HepG2 (cell line): ENCODE results near the gene KCNJ6. TPM values are rescaled to one million over a fixed set of nuclear protein-coding genes. Genes with fewer than 3 reads are reported as not detected.

Experiments
- ATAC-seq: fragments of 200-7000 bp; cut with Tn5 transposase; 3 replicates; pipeline ENCODE4 v1.9.1; 2020; ENCODE audit warnings: mild to moderate bottlenecking, moderate library complexity
- BruUV-seq: library from RNA; stranded (reverse); fragments of 400-500 nt; replicated peaks from 2 replicates; lab custom pipeline; 2021; lab: Mats Ljungman, UMichigan
- CTCF ChIA-PET: fragments of 300-600 bp; formaldehyde crosslinking; extraction: SDS; loops from one replicate; lab custom pipeline; 2021; ENCODE audit warnings: low total read pairs, inconsistent platforms, low intra/inter-chr PET ratio; lab: Yijun Ruan, JAX
- POLR2A ChIA-PET: fragments of 350-600 bp; sonication (Branson Sonifier 250); formaldehyde crosslinking; loops from one replicate; lab custom pipeline; 2020; ENCODE audit warnings: antibody characterized with exemption, inconsistent platforms; lab: Yijun Ruan, JAX
- DNase-seq: peaks from one replicate; pipeline ENCODE4 v3.0.0-alpha.2; 2015; ENCODE audit warnings: low spot score
- FAIRE-seq: peaks from 3 replicates; lab custom pipeline; 2011; peaks lifted over from hg19 to GRCh38; lab: Jason Lieb, UNC
- H2AFZ ChIP-seq: one replicate; pipeline ENCODE4 v1.6.1; 2011; ENCODE audit warnings: low read length, inconsistent platforms
- H3K27ac ChIP-seq: fragments of 300-600 bp; 3 replicates; pipeline ENCODE4 v1.8.0; 2011; ENCODE audit warnings: mixed run types, mild to moderate bottlenecking, mixed read lengths, low read length, inconsistent platforms; ENCODE audit not compliant: insufficient read depth; ENCODE audit errors: extremely low read length
- H3K27me3 ChIP-seq, 2 experiments: fragments of 200-600 bp in 1 of 2; 2 replicates in 1 of 2; 3 replicates in 1 of 2; pipeline versions ENCODE4 v1.6.0 to v1.8.0; 2011; ENCODE audit warnings: low read length in 2 of 2, mild to moderate bottlenecking in 2 of 2, moderate library complexity in 2 of 2, inconsistent platforms in 1 of 2; ENCODE audit not compliant: insufficient read depth in 2 of 2, control insufficient read depth in 1 of 2
- H3K36me3 ChIP-seq, 2 experiments: fragments of 200-600 bp in 1 of 2; replicated peaks in 1 of 2; 2 replicates in 1 of 2; 3 replicates in 1 of 2; pipeline versions ENCODE4 v1.5.1 to v1.8.0; 2011; ENCODE audit warnings: low read length in 2 of 2, inconsistent platforms in 1 of 2; ENCODE audit not compliant: insufficient read depth in 2 of 2, control insufficient read depth in 1 of 2
- H3K4me1 ChIP-seq: 2 replicates; pipeline ENCODE4 v1.5.1; 2012; ENCODE audit warnings: low read length, inconsistent platforms; ENCODE audit not compliant: insufficient read depth
- H3K4me2 ChIP-seq: 2 replicates; pipeline ENCODE4 v1.6.0; 2011; ENCODE audit warnings: low read depth, low read length, inconsistent platforms
- H3K4me3 ChIP-seq, 3 experiments: fragments of 200-600 bp in 1 of 3; sonication (generic), shearing (Covaris generic) in 1 of 3; replicated peaks in 1 of 3; 2 replicates each; pipeline ENCODE4 v1.5.1; 2011 to 2016; ENCODE audit warnings: low read length in 3 of 3, inconsistent platforms in 2 of 3, low read depth in 2 of 3, mild to moderate bottlenecking in 2 of 3, control low read depth in 1 of 3, mixed read lengths in 1 of 3; ENCODE audit not compliant: insufficient read depth in 1 of 3
- H3K79me2 ChIP-seq: one replicate; pipeline ENCODE4 v1.6.1; 2011; ENCODE audit warnings: low read length, inconsistent platforms; ENCODE audit not compliant: insufficient read depth
- H3K9ac ChIP-seq: 2 replicates; pipeline ENCODE4 v1.6.0; 2011; ENCODE audit warnings: mild to moderate bottlenecking, low read depth, low read length, inconsistent platforms; ENCODE audit not compliant: insufficient read depth
- H3K9me3 ChIP-seq: 2 replicates; pipeline ENCODE4 v1.5.1; 2012; ENCODE audit warnings: mild to moderate bottlenecking, low read length
- H4K20me1 ChIP-seq: 2 replicates; pipeline ENCODE4 v1.6.0; 2011; ENCODE audit warnings: inconsistent platforms, mild to moderate bottlenecking, low read length, moderate library complexity; ENCODE audit not compliant: insufficient read depth
- ARID5B ChIP-seq: IDR thresholded peaks from 2 replicates; pipeline ENCODE4 v1.4.0; 2020; ENCODE audit warnings: mild to moderate bottlenecking, missing genetic modification reagents
- CREB1 ChIP-seq, 2 experiments: fragments of 450-650 bp in 1 of 2; IDR thresholded peaks; 2 replicates each; pipeline ENCODE4 v1.6.1; 2016 to 2017; ENCODE audit warnings: control low read depth in 1 of 2, mild to moderate bottlenecking in 1 of 2, missing compliant biosample characterization in 1 of 2, missing genetic modification characterization in 1 of 2
- FOXK1 ChIP-seq: sonication (generic); formaldehyde crosslinking; IDR thresholded peaks from 2 replicates; pipeline ENCODE4 v1.4.0; 2020; ENCODE audit warnings: low read depth, missing genetic modification reagents, borderline replicate concordance
- FOXK2 ChIP-seq: fragments of 450-650 bp; IDR thresholded peaks from 2 replicates; pipeline ENCODE4 v1.6.1; 2016
- GMEB2 ChIP-seq: IDR thresholded peaks from 2 replicates; pipeline ENCODE4 v1.6.1; 2016; ENCODE audit warnings: missing biosample characterization, missing genetic modification reagents, low read depth
- GZF1 ChIP-seq: sonication (generic); formaldehyde crosslinking; IDR thresholded peaks from 2 replicates; pipeline ENCODE4 v1.5.1; 2020; ENCODE audit warnings: mild to moderate bottlenecking, missing genetic modification reagents
- HDAC1 ChIP-seq: sonication (generic); formaldehyde crosslinking; IDR thresholded peaks from 2 replicates; pipeline ENCODE4 v1.5.1; 2020; ENCODE audit warnings: mild to moderate bottlenecking, missing genetic modification reagents
- HOXA9 ChIP-seq: sonication (generic); formaldehyde crosslinking; IDR thresholded peaks from 2 replicates; pipeline ENCODE4 v1.8.1; 2022; ENCODE audit warnings: missing genetic modification reagents, mild to moderate bottlenecking, moderate library complexity, borderline replicate concordance
- MED8 ChIP-seq: sonication (generic); formaldehyde crosslinking; IDR thresholded peaks from 2 replicates; pipeline ENCODE4 v1.8.1; 2023; ENCODE audit warnings: mild to moderate bottlenecking, missing genetic modification reagents; ENCODE audit not compliant: insufficient replicate concordance
- NR1H2 ChIP-seq: sonication (generic); formaldehyde crosslinking; IDR thresholded peaks from 2 replicates; pipeline ENCODE4 v1.8.1; 2022; ENCODE audit warnings: low read depth, missing genetic modification reagents, borderline replicate concordance
- ONECUT2 ChIP-seq: sonication (generic); formaldehyde crosslinking; IDR thresholded peaks from 2 replicates; pipeline ENCODE4 v1.4.0; 2020; ENCODE audit warnings: missing genetic modification reagents
- PBX3 ChIP-seq: sonication (generic); formaldehyde crosslinking; IDR thresholded peaks from 2 replicates; pipeline ENCODE4 v1.8.1; 2023; ENCODE audit warnings: missing genetic modification reagents, inconsistent platforms, borderline replicate concordance
- SMC3 ChIP-seq: IDR thresholded peaks from 2 replicates; pipeline ENCODE4 v1.6.1; 2011; ENCODE audit warnings: low read length, improper control_type of control experiment
- ZEB1 ChIP-seq: IDR thresholded peaks from 2 replicates; pipeline ENCODE4 v1.6.1; 2012; ENCODE audit warnings: mild to moderate bottlenecking, low read depth, inconsistent platforms; ENCODE audit not compliant: insufficient replicate concordance
- ZNF224 ChIP-seq: sonication (generic); formaldehyde crosslinking; IDR thresholded peaks from 2 replicates; pipeline ENCODE4 v1.5.0; 2020; ENCODE audit warnings: mild to moderate bottlenecking, missing genetic modification reagents
- WGBS: methylation state at CpG from one replicate; pipeline ENCODE4 v1.1.6; 2017; ENCODE audit warnings: low lambda C conversion rate; 5-methylcytosine and 5-hydroxymethylcytosine counted together
- in situ Hi-C: cut with HindIII; loops from 2 replicates; pipeline ENCODE4 v1.10.0; 2017; ENCODE audit warnings: low pct_unique_long_range_greater_than_20kb; ENCODE audit not compliant: extremely low pct_ligation_motif_present
- intact Hi-C: fragments of 100-400 bp; cut with micrococcal nuclease; formaldehyde crosslinking; loops from one replicate; pipeline ENCODE4 v1.10.0; 2022; ENCODE audit not compliant: unreplicated experiment
- polyA plus RNA-seq, 8 experiments: library from polyadenylated mRNA; depleted of rRNA in 3 of 8; stranded (reverse) in 7 of 8; unstranded in 1 of 8; fragments of >200 nt; fragmentation: Illumina TruSeq in 4 of 8; extraction: Trizol in 4 of 8; gene quantifications; 2 replicates each; pipeline versions ENCODE4 v1.2.1 to v1.2.3, GENCODE V29; 2011 to 2016; ENCODE audit warnings: low read depth in 4 of 8, missing spikeins in 1 of 8, mixed read lengths in 1 of 8; ENCODE audit not compliant: insufficient read depth in 1 of 8
- total RNA-seq, 5 experiments: library from RNA; depleted of rRNA; stranded (reverse); fragments of >200 nt; fragmentation: Illumina TruSeq; extraction: Trizol; gene quantifications; 2 replicates each; pipeline ENCODE4 v1.2.3, GENCODE V29; 2016; ENCODE audit warnings: low read depth in 1 of 5
- TF ChIP-seq, protein P1 (sequence below): sonication (generic); formaldehyde crosslinking; IDR thresholded peaks from 2 replicates; pipeline ENCODE4 v1.4.0; 2020; ENCODE audit warnings: missing genetic modification reagents, mild to moderate bottlenecking, borderline replicate concordance

The KCNJ6 gene
- total and polyA plus RNA-seq, 2 of the 13 experiments (the other 11 are each of a cell fraction or from before 2014, with no cell fraction given): not detected

- DNase-seq (no peak), ATAC-seq (peak; percentile 46), FAIRE-seq (no peak)
- no peaks in the 10 kb centered on the region for H4K20me1 ChIP-seq
- H3K9ac ChIP-seq: no peak overlapping the region
- ChIA-PET POLR2A (no interaction called here), CTCF (no interaction called here)
- peaks cover 0 to 7% of the 10 kb centered on the region in 2 experiments; a peak in 1 of 5 replicates for H3K27me3 ChIP-seq
- BruUV-seq: no TSS peak
- no peak for TF ChIP-seq ONECUT2
- TF ChIP-seq GZF1 (CRISPR knock-in tag): no peak
- no peak for TF ChIP-seq FOXK1 (CRISPR knock-in tag)
- no peak for TF ChIP-seq FOXK2
- no peak for TF ChIP-seq SMC3
- TF ChIP-seq HOXA9: no peak
- TF ChIP-seq, protein P1, sequence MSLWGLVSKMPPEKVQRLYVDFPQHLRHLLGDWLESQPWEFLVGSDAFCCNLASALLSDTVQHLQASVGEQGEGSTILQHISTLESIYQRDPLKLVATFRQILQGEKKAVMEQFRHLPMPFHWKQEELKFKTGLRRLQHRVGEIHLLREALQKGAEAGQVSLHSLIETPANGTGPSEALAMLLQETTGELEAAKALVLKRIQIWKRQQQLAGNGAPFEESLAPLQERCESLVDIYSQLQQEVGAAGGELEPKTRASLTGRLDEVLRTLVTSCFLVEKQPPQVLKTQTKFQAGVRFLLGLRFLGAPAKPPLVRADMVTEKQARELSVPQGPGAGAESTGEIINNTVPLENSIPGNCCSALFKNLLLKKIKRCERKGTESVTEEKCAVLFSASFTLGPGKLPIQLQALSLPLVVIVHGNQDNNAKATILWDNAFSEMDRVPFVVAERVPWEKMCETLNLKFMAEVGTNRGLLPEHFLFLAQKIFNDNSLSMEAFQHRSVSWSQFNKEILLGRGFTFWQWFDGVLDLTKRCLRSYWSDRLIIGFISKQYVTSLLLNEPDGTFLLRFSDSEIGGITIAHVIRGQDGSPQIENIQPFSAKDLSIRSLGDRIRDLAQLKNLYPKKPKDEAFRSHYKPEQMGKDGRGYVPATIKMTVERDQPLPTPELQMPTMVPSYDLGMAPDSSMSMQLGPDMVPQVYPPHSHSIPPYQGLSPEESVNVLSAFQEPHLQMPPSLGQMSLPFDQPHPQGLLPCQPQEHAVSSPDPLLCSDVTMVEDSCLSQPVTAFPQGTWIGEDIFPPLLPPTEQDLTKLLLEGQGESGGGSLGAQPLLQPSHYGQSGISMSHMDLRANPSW (CRISPR knock-in tag): no peak
- no peak for TF ChIP-seq HDAC1 (CRISPR knock-in tag)
- no peak for TF ChIP-seq ARID5B
- no peak for TF ChIP-seq NR1H2 (CRISPR knock-in tag)
- TF ChIP-seq PBX3 (CRISPR knock-in tag): no peak
- TF ChIP-seq ZEB1: no peak
- TF ChIP-seq MED8 (CRISPR knock-in tag): no peak
- no peak for TF ChIP-seq CREB1 (IDR thresholded peaks at IDR 0.05)
- no peak for TF ChIP-seq CREB1 (CRISPR knock-in tag; IDR thresholded peaks at IDR 0.05)
- no peak for TF ChIP-seq ZNF224 (CRISPR knock-in tag)
- TF ChIP-seq GMEB2 (CRISPR knock-in tag): no peak
- no peak overlapping the region for H3K4me3 ChIP-seq
- no peaks in the 10 kb centered on the region for H3K4me1 ChIP-seq
- no peak overlapping the region for H3K27ac ChIP-seq
- no peak overlapping the region for H3K4me2 ChIP-seq
- no peaks in the 10 kb centered on the region for H3K79me2 ChIP-seq
- H3K9me3 ChIP-seq: no peaks in the 10 kb centered on the region
- WGBS: 33% methylated on average over 26 of the region's 26 CpGs
- in situ Hi-C loops (no loop called here), intact Hi-C loops (no loop called here)
- no peaks in the 10 kb centered on the region for H3K36me3 ChIP-seq
- H2AFZ ChIP-seq: no peak overlapping the region
Measured at GRCh38 chr21:37915941-37916309, 332 bp downstream of the KCNJ6 start.
